GM04504 (cell line): ENCODE results near the gene SIK1.
"Not testable (repeated sequence)": the region's sequence is repeated elsewhere in the genome, so short reads cannot be mapped to it uniquely, and the experiment has no call there.

Experiments used
- DNase-seq: peaks from one replicate; pipeline ENCODE4 v3.0.0-alpha.2; 2012; ENCODE audit warnings: low read depth

The SIK1 gene

DNA sequence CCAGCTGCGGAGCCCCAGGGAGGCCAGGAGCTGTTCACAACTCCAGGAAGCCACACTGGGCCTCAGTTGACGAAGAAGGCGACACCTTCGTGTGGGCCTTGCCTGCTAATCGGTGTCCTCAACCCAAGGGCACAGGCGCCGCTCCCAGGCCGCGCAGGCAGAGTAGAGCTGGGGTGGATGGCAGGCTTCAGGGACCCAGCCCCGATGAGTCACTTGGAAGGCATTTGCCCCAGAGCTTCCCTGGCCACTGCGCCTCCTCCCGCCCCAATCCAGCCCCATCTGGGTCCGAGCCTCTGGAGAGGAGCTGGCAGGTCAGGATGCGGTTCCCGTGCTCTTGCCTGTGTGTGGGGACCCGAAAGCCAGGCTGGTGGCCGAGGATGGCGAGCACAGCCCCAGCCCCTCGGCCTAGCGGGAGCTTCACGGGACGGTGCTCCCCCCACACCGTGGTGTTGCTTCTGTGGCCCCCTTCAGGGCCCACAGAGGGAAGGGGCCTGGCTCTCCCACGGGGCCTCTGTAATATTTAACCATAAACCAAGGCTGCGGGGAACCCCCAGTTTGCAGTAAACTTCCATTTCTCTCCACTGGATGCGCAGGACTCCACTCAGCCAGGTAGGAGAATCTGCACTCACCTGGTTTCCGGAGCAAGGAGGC, 30.0 kb downstream of the SIK1 start:
- not testable (repeated sequence) for DNase-seq

GRCh38 chr21:43383351-43383750, 43.6 kb downstream of the SIK1 start:
- DNase-seq, result not testable (repeated sequence)

DNA sequence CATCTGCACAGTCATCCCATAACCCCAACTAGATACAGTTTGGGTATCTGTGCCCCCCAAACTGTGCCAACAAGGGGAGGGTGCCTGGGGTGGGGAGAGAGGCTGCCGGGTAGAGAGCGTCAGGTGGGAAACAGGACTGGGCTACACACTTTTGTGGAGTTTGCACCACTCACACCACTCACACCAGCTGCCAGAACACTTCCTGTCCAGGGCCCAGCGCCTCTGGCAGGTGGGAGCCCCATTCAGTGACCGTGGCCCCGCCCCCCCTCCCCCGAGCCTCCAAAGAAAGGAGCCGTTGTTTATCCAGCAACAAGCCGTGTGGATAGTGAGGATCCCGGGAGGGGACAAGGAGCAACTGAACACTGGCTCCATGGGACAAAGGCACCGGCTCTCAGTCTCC, 44.0 kb downstream of the SIK1 start:
- not testable (repeated sequence) for DNase-seq

- DNase-seq, result not testable (repeated sequence)
Measured at GRCh38 chr21:43380852-43381533, 45.9 kb downstream of the SIK1 start.

DNA sequence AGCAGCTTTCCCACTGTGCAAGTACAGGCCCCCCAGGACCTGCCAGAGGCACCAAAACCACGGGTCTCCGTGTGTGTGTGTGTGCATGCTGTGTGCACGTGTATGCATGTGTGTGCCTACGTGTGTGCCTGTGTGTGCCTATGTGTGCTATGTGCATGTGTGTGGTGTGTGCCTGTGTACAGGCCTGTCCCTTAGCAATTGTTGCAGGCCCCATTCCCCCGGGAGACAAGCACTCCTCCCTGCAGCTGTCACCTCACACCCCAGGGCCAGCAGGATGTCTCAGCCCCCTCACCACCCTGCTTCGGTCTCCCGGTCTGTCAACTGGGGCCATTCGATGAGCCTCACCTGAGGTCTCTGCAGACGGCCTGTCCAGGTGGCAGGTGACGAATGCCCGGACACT, 46.6 kb downstream of the SIK1 start:
- DNase-seq, result not testable (repeated sequence)

DNA sequence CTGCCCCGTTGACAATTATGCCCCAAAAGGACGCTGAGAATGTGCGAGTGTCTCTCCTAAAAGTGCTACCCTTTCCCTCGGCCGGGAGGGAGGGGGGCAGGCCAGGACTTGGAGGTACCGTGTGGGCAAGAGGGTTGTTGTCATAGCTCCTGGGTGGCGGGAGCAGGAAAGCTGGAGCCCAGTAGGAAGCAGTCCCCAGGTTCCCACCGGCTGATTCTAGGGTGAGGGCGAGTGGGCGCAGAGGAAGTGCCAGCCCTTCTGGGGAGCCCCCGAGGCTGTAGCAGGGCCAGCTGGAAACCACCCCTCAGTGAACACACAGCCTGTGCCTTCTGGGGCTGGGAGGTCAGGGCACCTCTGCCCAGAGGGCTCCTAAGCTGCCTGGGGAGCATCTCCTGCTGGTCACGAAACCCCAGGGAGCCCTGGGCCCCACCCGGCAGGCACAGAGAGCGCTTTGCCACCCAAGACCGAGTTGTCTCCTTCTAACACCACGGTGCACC, 47.3 kb downstream of the SIK1 start:
- not testable (repeated sequence) for DNase-seq

- DNase-seq, result no peak
Measured at GRCh38 chr21:43376478-43376882, 50.5 kb downstream of the SIK1 start.

DNA sequence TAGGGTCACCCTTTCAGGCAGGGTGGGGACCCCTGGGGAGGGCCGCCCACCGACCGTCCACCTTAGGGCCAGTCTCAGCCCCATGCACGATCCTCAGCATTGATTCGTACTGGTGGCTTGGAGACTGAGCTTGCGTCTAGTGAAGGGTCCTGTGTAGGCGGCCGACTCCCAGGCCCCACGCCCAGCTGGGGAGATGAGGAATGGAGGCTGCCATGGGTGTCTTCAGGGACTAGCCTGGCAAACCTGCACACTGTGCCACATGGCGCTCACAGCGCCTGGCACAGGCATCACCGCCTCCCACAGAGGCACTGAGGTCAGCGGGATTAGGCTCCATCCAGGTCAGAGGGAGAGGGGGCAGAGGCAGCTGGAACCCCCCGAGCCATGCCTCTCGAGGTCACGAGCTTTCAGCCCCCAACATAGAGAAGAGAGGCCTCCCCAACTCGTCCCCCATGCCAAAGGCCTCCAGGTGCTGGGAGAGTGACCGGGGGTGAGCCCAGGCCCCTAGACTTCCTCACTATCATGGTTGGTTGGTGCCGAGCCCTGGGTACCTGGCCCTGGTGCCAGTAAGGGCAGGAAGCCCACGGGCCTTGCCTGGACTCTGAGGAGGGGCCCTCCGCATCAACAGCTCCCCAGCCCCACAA, 51.0 kb downstream of the SIK1 start:
- DNase-seq, result no peak

- no peak for DNase-seq
Measured at GRCh38 chr21:43375006-43375836, 51.7 kb downstream of the SIK1 start.

GRCh38 chr21:43374228-43374885, 52.6 kb downstream of the SIK1 start:
- no peak for DNase-seq

DNA sequence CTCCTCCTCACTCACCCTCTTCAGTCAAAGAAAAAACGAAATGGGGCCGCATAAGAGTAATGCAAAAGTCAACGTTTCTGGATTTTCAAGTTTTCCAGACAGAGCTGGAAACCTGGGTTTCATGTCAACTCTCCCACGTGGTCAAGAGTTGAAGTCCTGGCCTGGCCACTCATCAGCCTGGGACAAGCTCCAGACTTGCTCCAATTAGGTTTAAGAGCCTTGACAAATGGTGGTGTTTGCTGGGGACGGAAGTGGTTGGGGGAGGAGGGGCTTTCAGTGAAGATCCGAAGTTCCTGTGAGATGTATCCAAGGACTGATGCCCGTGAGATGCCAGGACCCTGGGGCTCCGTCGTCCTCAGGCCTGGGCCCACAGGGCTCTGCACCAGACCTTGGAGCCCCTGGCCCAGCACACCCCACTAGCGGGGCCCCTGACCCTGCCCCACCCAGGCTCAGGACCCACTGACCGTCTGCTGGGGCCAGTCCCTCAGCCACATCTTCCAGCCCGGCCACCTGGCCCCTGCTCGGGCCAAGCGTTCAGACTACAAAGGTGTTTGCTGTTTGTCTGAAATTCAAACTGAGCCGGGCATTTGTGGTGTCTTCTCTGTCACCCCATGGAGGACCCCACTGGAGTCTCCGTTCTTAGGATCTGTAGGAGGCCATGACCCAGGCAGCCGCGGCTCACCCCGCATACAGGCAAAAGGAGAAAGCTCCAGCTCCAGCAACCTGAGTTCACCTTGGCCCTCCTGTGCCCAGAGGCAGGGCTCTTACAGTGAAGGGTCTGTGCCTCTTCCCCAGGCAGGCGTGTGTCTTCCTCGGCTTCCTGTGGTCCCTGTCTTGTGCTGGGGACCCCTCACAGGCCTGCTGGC, 53.3 kb downstream of the SIK1 start:
- DNase-seq, result no peak

- no peak for DNase-seq
Measured at GRCh38 chr21:43372663-43373361, 54.1 kb downstream of the SIK1 start.

- no peak for DNase-seq
Measured at GRCh38 chr21:43371786-43372185, 55.1 kb downstream of the SIK1 start.

DNA sequence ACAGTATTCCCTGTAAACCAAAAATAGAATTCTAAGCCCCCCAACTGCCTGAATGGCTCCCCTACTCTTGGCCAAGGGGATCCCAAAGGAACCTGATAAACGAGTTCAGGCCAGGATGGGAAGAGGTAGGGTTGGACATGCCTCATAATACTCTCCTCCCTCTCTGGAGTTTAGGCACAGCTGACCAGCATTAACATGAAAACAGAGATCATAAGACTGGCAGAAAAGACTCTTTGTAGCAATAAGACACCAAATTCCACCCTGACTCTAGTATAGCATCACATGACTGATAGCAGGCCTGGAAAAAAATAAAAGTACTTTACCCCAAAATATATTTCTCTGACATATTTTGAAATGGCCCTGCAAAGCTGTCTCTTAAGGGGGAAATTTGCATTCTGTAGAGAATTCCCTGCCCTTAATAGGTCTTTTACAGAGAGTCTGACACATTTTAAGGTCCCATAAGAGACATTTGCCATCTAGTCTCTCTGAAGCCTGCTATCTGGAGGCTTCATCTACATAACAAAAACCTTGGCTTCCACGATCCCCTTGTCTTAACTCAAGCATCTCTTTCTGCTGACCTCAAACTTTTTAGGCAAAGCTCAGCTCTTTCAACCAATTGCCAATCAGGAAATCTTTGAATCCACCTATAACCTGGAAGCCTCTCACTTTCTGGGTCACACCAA, 55.9 kb downstream of the SIK1 start:
- DNase-seq, result no peak

DNA sequence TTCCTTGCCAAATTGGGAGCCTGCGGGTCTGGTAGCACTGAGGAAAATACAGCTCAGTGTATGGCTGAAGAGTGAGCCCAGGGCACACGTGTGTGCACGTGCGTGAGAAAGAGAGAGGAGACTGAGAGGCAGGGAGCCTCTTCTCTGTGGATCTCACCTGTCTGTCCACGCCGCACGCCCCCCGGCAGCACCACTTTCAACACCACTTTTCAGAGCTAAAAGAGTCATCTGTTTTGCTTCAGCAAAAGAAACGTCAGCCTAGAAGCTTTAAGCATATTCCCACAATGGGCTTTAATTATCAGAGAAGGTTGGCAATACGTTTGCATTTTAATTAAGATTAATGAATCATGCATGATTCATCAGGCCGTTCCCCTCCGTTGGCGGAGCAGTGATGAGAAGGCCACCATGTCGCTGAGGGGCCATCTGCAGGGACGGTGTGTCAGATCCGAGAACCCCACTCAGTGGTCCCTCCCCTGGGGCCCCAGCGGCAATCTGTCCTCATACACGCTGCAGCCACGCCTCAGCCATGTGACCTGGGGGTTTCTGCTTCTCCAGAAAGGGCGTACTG, 56.8 kb downstream of the SIK1 start:
- no peak for DNase-seq

- DNase-seq, result no peak
Measured at GRCh38 chr21:43369596-43370090, 57.3 kb downstream of the SIK1 start.

- DNase-seq, result no peak
Measured at GRCh38 chr21:43369124-43369523, 57.8 kb downstream of the SIK1 start.

DNA sequence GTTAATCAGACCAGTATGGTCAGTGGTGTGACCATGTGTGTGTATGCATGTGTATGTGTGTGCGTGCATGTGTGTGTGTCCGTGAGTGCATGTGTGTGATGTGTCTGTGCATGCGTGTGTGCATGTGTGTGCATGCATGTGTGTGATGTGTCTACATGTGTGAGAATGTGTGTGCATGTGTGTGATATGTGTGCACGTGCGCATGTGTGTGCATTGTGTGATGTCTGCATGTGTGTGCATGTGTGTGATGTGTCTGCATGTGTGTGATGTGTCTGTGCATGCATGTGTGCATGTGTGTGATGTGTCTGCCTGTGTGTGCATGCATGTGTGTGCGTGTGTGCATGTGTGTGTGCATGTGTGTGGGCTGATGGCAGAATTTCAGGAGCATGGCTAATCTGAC, 58.2 kb downstream of the SIK1 start:
- DNase-seq, result no peak

DNA sequence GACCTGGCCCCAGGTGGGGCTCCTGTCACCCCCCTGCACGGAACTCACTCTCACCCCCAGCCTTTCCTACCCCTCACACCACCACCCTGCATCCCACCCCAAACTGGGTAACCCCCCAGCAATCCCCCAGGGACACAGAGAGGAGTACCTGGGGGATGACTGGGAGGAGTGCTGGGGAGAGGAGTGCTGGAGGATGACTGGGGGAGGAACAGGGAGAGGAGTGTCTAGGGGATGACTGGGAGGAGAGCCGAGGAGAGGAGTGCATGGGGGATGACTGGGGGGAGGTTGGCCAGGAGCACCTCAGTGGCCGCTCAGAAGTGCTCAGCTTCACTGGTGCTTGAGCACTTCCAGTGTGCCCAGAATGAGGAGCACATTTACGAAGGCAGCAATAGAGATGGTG, 59.1 kb downstream of the SIK1 start:
- no peak for DNase-seq
